ENCODE measurements around the gene FAM219A. TPM values are rescaled to one million over a fixed set of nuclear protein-coding genes. Genes with fewer than 3 reads are reported as not detected.
"Not testable (repeated sequence)": the region's sequence is repeated elsewhere in the genome, so short reads cannot be mapped to it uniquely, and the experiment has no call there.

FAM219A gene
- total and polyA plus RNA-seq, 8 donors, result 4.5 to 9.8 (median 8.2) TPM

DNA sequence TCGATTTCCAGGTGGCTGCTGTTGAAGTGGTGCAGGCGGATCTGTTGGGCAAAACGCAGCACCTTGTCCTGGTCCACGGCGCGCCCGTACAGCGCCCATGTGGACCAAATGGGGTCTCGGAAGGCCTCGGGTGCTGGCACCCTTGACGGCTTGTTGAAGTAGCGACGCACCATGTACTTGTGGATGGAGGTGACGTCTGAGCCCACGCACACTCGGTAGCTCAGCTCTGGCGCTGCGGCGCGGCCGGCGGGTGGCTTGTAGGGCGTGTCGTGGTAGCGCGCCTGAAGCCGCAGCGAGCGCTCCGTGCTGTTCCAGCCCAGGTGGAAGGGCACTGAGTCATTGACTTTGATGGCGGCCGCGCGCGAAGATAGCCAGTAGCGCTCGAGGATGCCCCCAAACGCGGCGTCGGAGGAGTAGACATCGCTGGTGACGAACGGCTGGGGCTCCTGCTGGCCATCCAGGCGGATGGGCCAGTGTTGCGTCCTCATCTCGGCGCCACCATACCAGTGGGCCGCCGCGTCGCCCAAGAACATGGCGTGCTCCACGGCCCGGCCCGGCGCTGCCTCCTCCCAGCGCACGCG lies 86.4 kb downstream of the FAM219A start:
- ATAC-seq (no peak), DNase-seq (peak in 1 of 6 donors; percentile 8), FAIRE-seq (no peak)
- Histone ChIP-seq H3K27ac (no peak overlapping the region), H3K9me3 (no peaks in the 10 kb centered on the region), H3K4me1 (peaks cover 11% of the 10 kb centered on the region in 3 donors), H3K36me3 (peaks cover 0 to 29% (median 10%) of the 10 kb centered on the region in 3 donors), H3K27me3 (no peaks in the 10 kb centered on the region), H3K4me3 (no peak overlapping the region)
- intact Hi-C loops (cut with DNase I), result no loop called here
- 94 to 97% methylated on average over 60 of the region's 60 CpGs for WGBS, 2 donors
- TF ChIP-seq, protein P1, sequence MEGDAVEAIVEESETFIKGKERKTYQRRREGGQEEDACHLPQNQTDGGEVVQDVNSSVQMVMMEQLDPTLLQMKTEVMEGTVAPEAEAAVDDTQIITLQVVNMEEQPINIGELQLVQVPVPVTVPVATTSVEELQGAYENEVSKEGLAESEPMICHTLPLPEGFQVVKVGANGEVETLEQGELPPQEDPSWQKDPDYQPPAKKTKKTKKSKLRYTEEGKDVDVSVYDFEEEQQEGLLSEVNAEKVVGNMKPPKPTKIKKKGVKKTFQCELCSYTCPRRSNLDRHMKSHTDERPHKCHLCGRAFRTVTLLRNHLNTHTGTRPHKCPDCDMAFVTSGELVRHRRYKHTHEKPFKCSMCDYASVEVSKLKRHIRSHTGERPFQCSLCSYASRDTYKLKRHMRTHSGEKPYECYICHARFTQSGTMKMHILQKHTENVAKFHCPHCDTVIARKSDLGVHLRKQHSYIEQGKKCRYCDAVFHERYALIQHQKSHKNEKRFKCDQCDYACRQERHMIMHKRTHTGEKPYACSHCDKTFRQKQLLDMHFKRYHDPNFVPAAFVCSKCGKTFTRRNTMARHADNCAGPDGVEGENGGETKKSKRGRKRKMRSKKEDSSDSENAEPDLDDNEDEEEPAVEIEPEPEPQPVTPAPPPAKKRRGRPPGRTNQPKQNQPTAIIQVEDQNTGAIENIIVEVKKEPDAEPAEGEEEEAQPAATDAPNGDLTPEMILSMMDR (IDR thresholded peaks at IDR 0.05), result no peak

DNA sequence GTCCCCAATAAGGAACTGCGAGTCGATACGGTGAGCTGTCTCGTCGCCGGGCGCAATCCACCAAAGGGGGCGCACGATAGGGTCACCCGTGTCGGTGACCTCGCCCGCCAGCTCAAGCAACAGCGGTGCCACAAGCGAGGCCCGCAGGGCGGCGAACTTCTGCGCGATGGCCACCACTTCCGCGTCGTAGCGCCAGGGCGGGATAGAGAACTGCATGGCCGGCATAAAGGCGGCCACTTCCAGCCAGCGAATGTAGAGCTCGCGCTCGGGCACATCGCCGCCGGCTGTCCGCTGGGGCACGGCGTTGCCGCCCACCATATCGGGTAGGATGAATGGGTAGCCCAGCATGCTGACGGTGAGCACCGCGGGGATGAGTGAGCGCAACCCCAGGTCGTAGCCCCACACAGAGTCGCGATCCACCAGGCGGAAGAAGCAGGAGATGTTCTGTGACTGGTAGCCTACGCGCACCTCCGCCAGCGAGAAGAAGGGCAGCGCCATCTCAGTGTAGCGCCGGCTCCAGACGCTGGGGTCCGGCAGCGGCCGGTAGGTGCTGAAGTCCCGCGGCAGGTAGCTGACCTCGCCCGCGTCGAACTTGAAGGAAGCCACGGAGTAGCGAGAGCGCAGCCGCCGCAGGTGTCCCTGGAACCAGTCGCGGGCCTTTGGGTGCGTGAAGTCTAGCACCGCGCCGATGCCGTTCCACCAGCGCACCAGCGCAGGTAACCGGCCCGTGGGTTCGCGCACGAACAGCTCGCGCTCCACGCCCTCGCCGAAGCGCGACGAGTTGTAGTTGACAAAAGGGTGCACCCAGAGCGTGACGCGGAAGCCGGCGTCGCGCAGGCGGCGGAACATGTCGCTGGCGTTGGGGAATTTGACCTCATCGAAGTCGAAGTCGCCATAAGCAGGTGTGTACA lies 87.1 kb downstream of the FAM219A start:
- 91% methylated on average over 105 of the region's 105 CpGs for WGBS, 2 donors
- no peaks in the 10 kb centered on the region for H3K27me3 ChIP-seq
- no peak overlapping the region for H3K27ac ChIP-seq
- peaks cover 11% of the 10 kb centered on the region in 3 donors for H3K4me1 ChIP-seq
- H3K9me3 ChIP-seq, result no peaks in the 10 kb centered on the region
- DNase-seq (peak in 1 of 6 donors; percentile 10), ATAC-seq (no peak), FAIRE-seq (no peak)
- H3K4me3 ChIP-seq, result no peak overlapping the region
- TF ChIP-seq, protein P1 (IDR thresholded peaks at IDR 0.05), result no peak
- intact Hi-C loops (cut with DNase I), result no loop called here
- H3K36me3 ChIP-seq, result peaks cover 0 to 29% (median 10%) of the 10 kb centered on the region in 3 donors

DNA sequence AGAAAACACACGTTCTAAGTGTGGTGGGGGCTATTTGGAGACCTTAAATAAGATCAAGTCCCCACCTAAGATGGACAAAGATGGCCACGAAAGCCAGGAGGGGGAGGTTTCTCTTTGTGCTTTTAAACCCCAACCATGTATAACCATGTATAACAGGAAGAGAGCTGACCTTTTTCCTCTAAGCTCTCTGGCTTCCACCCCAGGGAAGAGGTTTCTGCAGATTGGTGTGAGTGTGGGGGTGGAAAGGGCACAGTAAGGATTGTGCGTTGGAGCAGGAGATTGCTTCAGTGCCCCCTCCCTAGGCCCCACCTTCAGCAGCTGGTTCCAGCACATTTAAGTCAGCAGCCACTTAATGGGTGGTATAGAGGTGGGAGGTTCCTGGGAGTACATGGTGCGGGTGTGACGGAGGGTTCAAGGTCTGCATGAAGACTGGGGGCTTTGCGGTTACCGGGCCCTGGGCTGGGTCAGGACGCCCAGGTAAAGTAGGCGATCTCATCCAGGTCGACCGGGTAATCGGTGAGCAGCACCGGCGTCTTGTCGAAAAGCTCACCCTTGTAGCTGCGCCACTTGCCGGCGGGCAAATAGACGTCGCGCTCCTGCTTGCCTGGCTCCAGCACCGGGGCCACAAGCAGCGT lies 87.9 kb downstream of the FAM219A start:
- Histone ChIP-seq H3K4me3 (no peak overlapping the region), H3K4me1 (peaks cover 5 to 12% (median 8%) of the 10 kb centered on the region in 3 donors), H3K36me3 (peaks cover 0 to 29% (median 10%) of the 10 kb centered on the region in 3 donors), H3K27me3 (no peaks in the 10 kb centered on the region), H3K9me3 (no peaks in the 10 kb centered on the region), H3K27ac (no peak overlapping the region)
- intact Hi-C loops (cut with DNase I), result no loop called here
- ATAC-seq (no peak), DNase-seq (no peak), FAIRE-seq (no peak)
- TF ChIP-seq, protein P1 (IDR thresholded peaks at IDR 0.05), result no peak
- 85 to 87% methylated on average over 23 of the region's 23 CpGs for WGBS, 2 donors

DNA sequence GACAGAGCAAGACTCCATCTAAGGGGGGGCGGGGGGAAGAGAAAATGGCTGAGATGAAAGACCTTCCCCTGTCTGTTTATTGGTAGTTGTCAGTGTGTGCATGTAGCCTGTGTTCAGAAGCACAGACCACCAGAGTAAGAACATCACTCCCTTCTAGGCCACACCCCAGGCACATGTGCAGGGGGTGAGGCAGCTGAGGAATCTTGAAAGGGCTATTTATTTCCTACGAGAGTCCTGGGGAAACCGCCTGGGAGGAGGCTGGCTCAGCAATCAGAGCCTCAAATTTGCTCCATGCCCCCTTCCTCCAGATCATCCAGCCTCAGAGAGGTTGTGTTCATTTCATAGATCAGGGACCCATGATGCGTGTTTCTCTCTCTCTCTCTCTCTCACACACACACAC lies 88.7 kb downstream of the FAM219A start:
- Histone ChIP-seq H3K27ac (no peak overlapping the region), H3K36me3 (peaks cover 0 to 29% (median 10%) of the 10 kb centered on the region in 3 donors), H3K9me3 (no peaks in the 10 kb centered on the region), H3K4me1 (peaks cover 0 to 13% (median 6%) of the 10 kb centered on the region in 3 donors), H3K27me3 (no peaks in the 10 kb centered on the region), H3K4me3 (no peak overlapping the region)
- intact Hi-C loops (cut with DNase I), result no loop called here
- TF ChIP-seq, protein P1 (IDR thresholded peaks at IDR 0.05), result no peak
- 93 to 97% methylated on average over 4 of the region's 4 CpGs for WGBS, 2 donors
- DNase-seq (no peak), FAIRE-seq (no peak), ATAC-seq (no peak)

DNA sequence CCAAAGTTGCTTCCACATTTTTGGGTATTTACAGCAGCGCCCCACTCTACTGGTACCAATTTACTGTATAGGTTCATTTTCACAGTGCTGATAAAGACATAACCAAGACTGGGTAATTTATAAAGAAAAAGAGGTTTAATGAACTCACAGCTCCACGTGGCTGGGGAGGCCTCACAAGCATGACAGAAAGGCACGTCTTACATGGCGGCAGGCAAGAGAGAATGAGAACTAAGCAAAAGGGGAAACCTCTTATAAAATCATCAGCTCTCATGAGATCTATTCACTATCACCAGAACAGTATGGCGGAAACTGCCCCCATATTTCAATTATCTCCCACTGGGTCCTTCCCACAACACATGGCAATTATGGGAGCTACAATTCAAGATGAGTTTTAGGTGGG lies 89.6 kb downstream of the FAM219A start:
- FAIRE-seq; ATAC-seq; intact Hi-C loops (cut with DNase I); H3K9me3 ChIP-seq; H3K4me3 ChIP-seq; H3K27me3 ChIP-seq; DNase-seq; H3K27ac ChIP-seq: not testable (repeated sequence)
- whole genome bisulfite sequencing, 2 donors, result 97 to 98% methylated on average over 5 of the region's 5 CpGs
- Histone ChIP-seq H3K36me3 (peaks cover 0 to 29% (median 10%) of the 10 kb centered on the region in 3 donors), H3K4me1 (peaks cover 0 to 13% (median 6%) of the 10 kb centered on the region in 3 donors)

DNA sequence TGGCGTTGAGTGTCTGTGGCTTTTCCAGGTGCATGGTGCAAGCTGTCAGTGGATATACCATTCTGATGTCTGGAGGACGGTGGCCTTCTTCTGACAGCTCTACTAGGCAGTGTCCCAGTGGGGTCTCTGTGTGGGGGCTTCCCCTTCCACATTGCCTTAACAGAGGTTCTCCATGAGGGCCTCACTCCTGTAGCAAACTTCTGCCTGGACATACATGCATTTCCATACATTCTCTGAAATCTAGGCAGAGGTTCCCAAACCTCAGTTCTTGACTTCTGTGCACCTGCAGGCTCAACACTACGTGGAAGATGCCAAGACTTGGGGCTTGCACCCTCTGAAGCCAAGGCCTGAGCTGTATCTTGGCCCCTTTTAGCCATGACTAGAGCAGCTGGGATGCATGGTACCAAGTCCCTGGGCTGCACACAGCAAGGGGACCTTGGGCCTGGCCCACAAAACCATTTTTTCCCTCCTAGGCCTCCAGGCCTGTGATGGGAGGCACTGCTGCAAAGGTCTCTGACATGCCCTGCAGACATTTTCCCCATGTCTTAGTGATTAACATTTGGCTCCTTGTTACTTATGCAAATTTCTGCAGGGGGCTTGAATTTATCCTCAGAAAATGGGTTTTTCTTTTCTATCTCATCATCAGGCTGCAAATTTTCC lies 90.5 kb downstream of the FAM219A start:
- Histone ChIP-seq H3K4me1 (peaks cover 0 to 13% (median 6%) of the 10 kb centered on the region in 3 donors), H3K36me3 (peaks cover 0 to 29% (median 10%) of the 10 kb centered on the region in 3 donors)
- H3K4me3 ChIP-seq; intact Hi-C loops (cut with DNase I); H3K9me3 ChIP-seq; FAIRE-seq; ATAC-seq; H3K27me3 ChIP-seq; H3K27ac ChIP-seq: not testable (repeated sequence)
- 98 to 99% methylated on average over 3 of the region's 3 CpGs for WGBS, 2 donors
- DNase-seq, result peak in 1 of 6 donors; percentile 6

All from pancreas (tissue), 10 donors.